Measurements from ENCODE around the gene KCNIP4.
"Not testable (repeated sequence)": the region's sequence is repeated elsewhere in the genome, so short reads cannot be mapped to it uniquely, and the experiment has no call there.

Gene KCNIP4

DNA sequence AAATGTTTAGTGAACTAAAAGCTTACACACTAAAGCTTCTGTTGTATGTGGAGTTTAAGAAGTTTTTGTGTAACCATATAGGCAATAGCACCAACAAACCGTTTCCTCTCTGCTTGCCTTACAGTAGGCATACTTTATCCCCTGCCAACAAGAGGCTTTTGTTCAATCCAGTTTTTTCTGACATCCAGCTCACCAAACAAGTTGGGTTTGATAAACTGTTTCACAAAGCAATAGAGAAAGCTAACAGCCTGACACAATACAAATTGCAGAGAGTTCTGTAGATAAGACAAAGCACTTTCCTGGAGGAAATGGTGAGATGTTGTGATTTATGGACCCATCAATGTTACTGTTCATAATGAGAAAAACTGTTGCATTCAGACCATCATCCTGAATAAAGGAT, 1194.5 kb downstream of the KCNIP4 start:
- Histone ChIP-seq H3K27ac (ENCODE audit: low read depth, low read length, severe bottlenecking) (no peak overlapping the region), H3K9me3 (ENCODE audit: control insufficient read depth, low read length) (no peaks in the 10 kb centered on the region), H3K4me1 (ENCODE audit: control insufficient read depth, insufficient read depth, low read length, poor library complexity, severe bottlenecking) (no peaks in the 10 kb centered on the region), H3K4me3 (ENCODE audit: extremely low read depth, insufficient read depth, low read length, poor library complexity, severe bottlenecking) (no peak overlapping the region), H3K36me3 (ENCODE audit: control insufficient read depth, insufficient read depth, low read length) (no peaks in the 10 kb centered on the region)
- no CpG with 5 or more reads among the region's 1 CpG for WGBS, 2 experiments (ENCODE audit: insufficient coverage in 2 of 2)

GRCh38 chr4:20752641-20753040, 1195.9 kb downstream of the KCNIP4 start:
- Histone ChIP-seq H3K4me1 (ENCODE audit: control insufficient read depth, insufficient read depth, low read length, poor library complexity, severe bottlenecking) (no peaks in the 10 kb centered on the region), H3K9me3 (ENCODE audit: control insufficient read depth, low read length) (no peaks in the 10 kb centered on the region), H3K36me3 (ENCODE audit: control insufficient read depth, insufficient read depth, low read length) (no peaks in the 10 kb centered on the region), H3K27ac (ENCODE audit: low read depth, low read length, severe bottlenecking) (no peak overlapping the region), H3K4me3 (ENCODE audit: extremely low read depth, insufficient read depth, low read length, poor library complexity, severe bottlenecking) (no peak overlapping the region)
- 100% methylated on average over 1 of the region's 3 CpGs; no CpG with 5 or more reads in 1 of the 2 experiments for WGBS, 2 experiments (ENCODE audit: insufficient coverage in 2 of 2)

DNA sequence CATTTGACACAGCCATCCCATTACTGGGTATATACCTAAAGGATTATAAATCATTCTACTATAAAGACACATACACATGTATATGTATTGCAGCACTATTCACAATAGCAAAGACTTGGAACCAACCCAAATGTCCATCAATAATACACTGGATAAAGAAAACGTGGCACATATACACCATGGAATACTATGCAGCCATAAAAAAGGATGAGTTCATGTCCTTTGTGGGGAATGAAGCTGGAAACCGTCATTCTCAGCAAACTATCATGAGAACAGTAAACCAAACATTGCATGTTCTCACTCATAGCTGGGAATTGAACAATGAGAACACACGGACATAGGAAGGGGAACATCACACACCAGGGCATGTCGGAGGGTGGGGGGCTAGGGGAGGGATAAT, 1202.6 kb downstream of the KCNIP4 start:
- H3K4me1 ChIP-seq (ENCODE audit: control insufficient read depth, insufficient read depth, low read length, poor library complexity, severe bottlenecking); H3K9me3 ChIP-seq (ENCODE audit: control insufficient read depth, low read length); H3K36me3 ChIP-seq (ENCODE audit: control insufficient read depth, insufficient read depth, low read length); H3K4me3 ChIP-seq (ENCODE audit: extremely low read depth, insufficient read depth, low read length, poor library complexity, severe bottlenecking); H3K27ac ChIP-seq (ENCODE audit: low read depth, low read length, severe bottlenecking): not testable (repeated sequence)
- WGBS, 2 experiments (ENCODE audit: insufficient coverage in 2 of 2): 94 to 100% methylated on average over 2 of the region's 4 CpGs

- peaks cover 24% of the 10 kb centered on the region for H3K9me3 ChIP-seq (ENCODE audit: control insufficient read depth, low read length)
- H3K4me3 ChIP-seq (ENCODE audit: extremely low read depth, insufficient read depth, low read length, poor library complexity, severe bottlenecking): no peak overlapping the region
- H3K27ac ChIP-seq (ENCODE audit: low read depth, low read length, severe bottlenecking): no peak overlapping the region
- H3K36me3 ChIP-seq (ENCODE audit: control insufficient read depth, insufficient read depth, low read length): peaks cover 42% of the 10 kb centered on the region
- WGBS, 2 experiments (ENCODE audit: insufficient coverage in 2 of 2): no CpG with 5 or more reads among the region's 1 CpG
- H3K4me1 ChIP-seq (ENCODE audit: control insufficient read depth, insufficient read depth, low read length, poor library complexity, severe bottlenecking): no peaks in the 10 kb centered on the region
Observed at GRCh38 chr4:20735931-20736330, 1212.6 kb downstream of the KCNIP4 start.

- Histone ChIP-seq H3K4me1 (ENCODE audit: control insufficient read depth, insufficient read depth, low read length, poor library complexity, severe bottlenecking) (no peaks in the 10 kb centered on the region), H3K9me3 (ENCODE audit: control insufficient read depth, low read length) (peaks cover 5% of the 10 kb centered on the region), H3K27ac (ENCODE audit: low read depth, low read length, severe bottlenecking) (no peak overlapping the region), H3K36me3 (ENCODE audit: control insufficient read depth, insufficient read depth, low read length) (peaks cover 38% of the 10 kb centered on the region), H3K4me3 (ENCODE audit: extremely low read depth, insufficient read depth, low read length, poor library complexity, severe bottlenecking) (no peak overlapping the region)
- WGBS, 2 experiments (ENCODE audit: insufficient coverage in 2 of 2): 71 to 82% methylated on average over 2 to 5 of the region's 6 CpGs
Observed at GRCh38 chr4:20724915-20725314, 1223.7 kb downstream of the KCNIP4 start.

DNA sequence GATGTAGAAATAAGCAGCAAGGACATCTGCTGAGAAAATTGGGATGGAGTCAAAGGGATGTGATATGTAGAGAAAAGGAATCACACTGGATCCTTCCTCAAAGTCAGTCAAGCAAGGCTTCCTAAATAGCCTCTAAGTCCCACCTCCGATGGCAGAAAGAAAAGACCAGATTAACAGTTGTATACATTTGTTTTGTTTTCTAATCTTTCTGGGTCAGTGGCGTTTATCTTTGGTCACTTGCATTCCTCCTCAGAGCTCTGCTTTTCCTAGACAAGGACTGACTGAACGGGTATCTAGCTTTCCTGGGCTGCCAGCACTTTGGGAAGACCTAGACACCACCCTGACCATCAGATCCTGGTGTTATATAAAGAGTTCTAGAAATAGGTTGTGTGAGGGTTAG, 1225.1 kb downstream of the KCNIP4 start:
- H3K9me3 ChIP-seq (ENCODE audit: control insufficient read depth, low read length): peaks cover 5% of the 10 kb centered on the region
- 100% methylated on average over 1 of the region's 3 CpGs for WGBS, 2 experiments (ENCODE audit: insufficient coverage in 2 of 2)
- no peak overlapping the region for H3K27ac ChIP-seq (ENCODE audit: low read depth, low read length, severe bottlenecking)
- peaks cover 42% of the 10 kb centered on the region for H3K36me3 ChIP-seq (ENCODE audit: control insufficient read depth, insufficient read depth, low read length)
- H3K4me1 ChIP-seq (ENCODE audit: control insufficient read depth, insufficient read depth, low read length, poor library complexity, severe bottlenecking): no peaks in the 10 kb centered on the region
- no peak overlapping the region for H3K4me3 ChIP-seq (ENCODE audit: extremely low read depth, insufficient read depth, low read length, poor library complexity, severe bottlenecking)

GRCh38 chr4:20723019-20723418, 1225.6 kb downstream of the KCNIP4 start:
- peaks cover 42% of the 10 kb centered on the region for H3K36me3 ChIP-seq (ENCODE audit: control insufficient read depth, insufficient read depth, low read length)
- no peaks in the 10 kb centered on the region for H3K4me1 ChIP-seq (ENCODE audit: control insufficient read depth, insufficient read depth, low read length, poor library complexity, severe bottlenecking)
- H3K27ac ChIP-seq (ENCODE audit: low read depth, low read length, severe bottlenecking): no peak overlapping the region
- WGBS, 2 experiments (ENCODE audit: insufficient coverage in 2 of 2): 50 to 68% methylated on average over 1 to 2 of the region's 3 CpGs
- H3K9me3 ChIP-seq (ENCODE audit: control insufficient read depth, low read length): peaks cover 5% of the 10 kb centered on the region
- no peak overlapping the region for H3K4me3 ChIP-seq (ENCODE audit: extremely low read depth, insufficient read depth, low read length, poor library complexity, severe bottlenecking)

DNA sequence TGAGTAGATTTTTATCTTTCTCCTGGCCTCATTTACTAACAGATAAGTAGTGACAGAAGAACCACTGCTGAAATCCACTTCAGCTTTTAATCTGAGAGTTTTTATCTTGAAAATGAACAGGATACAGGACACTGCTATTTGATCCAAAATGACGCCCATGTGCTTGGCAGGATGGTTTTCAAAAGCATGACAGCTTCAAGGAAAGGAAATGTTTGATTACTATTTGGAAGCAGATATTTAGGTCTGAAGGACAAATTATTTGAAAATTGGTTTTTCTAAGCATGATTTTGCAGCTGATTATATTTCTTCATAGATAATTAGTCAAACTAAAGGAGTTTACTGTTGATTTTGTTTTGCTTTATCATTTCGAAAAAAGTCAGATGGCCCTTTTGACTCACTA, 1237.2 kb downstream of the KCNIP4 start:
- H3K36me3 ChIP-seq (ENCODE audit: control insufficient read depth, insufficient read depth, low read length): peaks cover 33% of the 10 kb centered on the region
- H3K27ac ChIP-seq (ENCODE audit: low read depth, low read length, severe bottlenecking): no peak overlapping the region
- WGBS, 2 experiments (ENCODE audit: insufficient coverage in 2 of 2): 86 to 88% methylated on average over 1 of the region's 2 CpGs
- no peak overlapping the region for H3K4me3 ChIP-seq (ENCODE audit: extremely low read depth, insufficient read depth, low read length, poor library complexity, severe bottlenecking)
- no peaks in the 10 kb centered on the region for H3K4me1 ChIP-seq (ENCODE audit: control insufficient read depth, insufficient read depth, low read length, poor library complexity, severe bottlenecking)
- no peaks in the 10 kb centered on the region for H3K9me3 ChIP-seq (ENCODE audit: control insufficient read depth, low read length)

- H3K27ac ChIP-seq (ENCODE audit: low read depth, low read length, severe bottlenecking): peak within 1 kb of the TSS; percentile 85
- 0% methylated on average over 52 to 53 of the region's 60 CpGs for WGBS, 2 experiments (ENCODE audit: insufficient coverage in 2 of 2)
- peaks cover 10% of the 10 kb centered on the region for H3K36me3 ChIP-seq (ENCODE audit: control insufficient read depth, insufficient read depth, low read length)
- no peaks in the 10 kb centered on the region for H3K9me3 ChIP-seq (ENCODE audit: control insufficient read depth, low read length)
- no peaks in the 10 kb centered on the region for H3K4me1 ChIP-seq (ENCODE audit: control insufficient read depth, insufficient read depth, low read length, poor library complexity, severe bottlenecking)
- peak within 1 kb of the TSS; percentile 77 for H3K4me3 ChIP-seq (ENCODE audit: extremely low read depth, insufficient read depth, low read length, poor library complexity, severe bottlenecking)
Observed at GRCh38 chr4:20700007-20700761, 1248.4 kb downstream of the KCNIP4 start, which contains the start of gene PACRGL. Gene PACRGL, plus strand, starts transcription at chr4:20700458. Its CDS starts 4,024 bp downstream, at chr4:20704482.

DNA sequence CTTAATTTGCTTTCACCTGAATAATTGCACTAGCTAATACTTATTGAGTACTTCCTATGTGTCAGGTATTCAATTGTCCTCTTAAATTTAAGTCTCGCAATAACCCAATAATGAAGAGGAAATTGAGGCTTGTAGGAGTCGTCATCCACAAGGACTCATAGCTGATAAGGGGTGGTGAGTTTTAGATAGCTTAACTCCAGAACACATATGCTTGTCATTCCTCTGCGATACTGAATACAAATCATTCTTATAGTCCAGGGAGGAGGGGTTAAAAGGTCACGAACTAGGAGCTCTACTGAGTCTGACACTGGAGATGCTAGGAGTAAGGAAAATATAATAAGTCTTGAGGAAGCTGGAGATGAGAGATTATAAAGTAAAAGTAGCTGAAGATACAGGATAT, 1249.8 kb downstream of the KCNIP4 start:
- H3K4me3 ChIP-seq (ENCODE audit: extremely low read depth, insufficient read depth, low read length, poor library complexity, severe bottlenecking): no peak overlapping the region
- no peaks in the 10 kb centered on the region for H3K9me3 ChIP-seq (ENCODE audit: control insufficient read depth, low read length)
- WGBS, 2 experiments (ENCODE audit: insufficient coverage in 2 of 2): 100% methylated on average over 1 of the region's 4 CpGs
- no peaks in the 10 kb centered on the region for H3K36me3 ChIP-seq (ENCODE audit: control insufficient read depth, insufficient read depth, low read length)
- H3K27ac ChIP-seq (ENCODE audit: low read depth, low read length, severe bottlenecking): no peak overlapping the region
- H3K4me1 ChIP-seq (ENCODE audit: control insufficient read depth, insufficient read depth, low read length, poor library complexity, severe bottlenecking): no peaks in the 10 kb centered on the region

- no peaks in the 10 kb centered on the region for H3K4me1 ChIP-seq (ENCODE audit: control insufficient read depth, insufficient read depth, low read length, poor library complexity, severe bottlenecking)
- 95 to 100% methylated on average over 2 of the region's 4 CpGs for WGBS, 2 experiments (ENCODE audit: insufficient coverage in 2 of 2)
- H3K27ac ChIP-seq (ENCODE audit: low read depth, low read length, severe bottlenecking): no peak overlapping the region
- H3K36me3 ChIP-seq (ENCODE audit: control insufficient read depth, insufficient read depth, low read length): no peaks in the 10 kb centered on the region
- no peak overlapping the region for H3K4me3 ChIP-seq (ENCODE audit: extremely low read depth, insufficient read depth, low read length, poor library complexity, severe bottlenecking)
- no peaks in the 10 kb centered on the region for H3K9me3 ChIP-seq (ENCODE audit: control insufficient read depth, low read length)
Observed at GRCh38 chr4:20698382-20698781, 1250.2 kb downstream of the KCNIP4 start.

Measured in mesodermal cell (in vitro differentiated cells).